HEK293 (cell line): ENCODE results near the gene MAPK12.
A peak's percentile ranks its signal among the peaks of the same experiment; 100 is the strongest.

ENCODE experiments used
- FEZF1 ChIP-seq: fragments of 450-650 bp; formaldehyde crosslinking; IDR thresholded peaks from 2 replicates; pipeline ENCODE4 v1.5.1; 2016; ENCODE audit warnings: missing biosample characterization, missing genetic modification characterization
- GLI2 ChIP-seq: fragments of 450-650 bp; formaldehyde crosslinking; IDR thresholded peaks from 2 replicates; pipeline ENCODE4; 2017; ENCODE audit warnings: missing biosample characterization, missing genetic modification characterization, low read depth, borderline replicate concordance
- GLI4 ChIP-seq: fragments of 450-650 bp; formaldehyde crosslinking; IDR thresholded peaks from 2 replicates; pipeline ENCODE4 v1.5.1; 2016; ENCODE audit warnings: missing biosample characterization, missing genetic modification characterization
- GLIS1 ChIP-seq: fragments of 450-650 bp; formaldehyde crosslinking; IDR thresholded peaks from 2 replicates; pipeline ENCODE4 v1.5.1; 2016; ENCODE audit warnings: missing biosample characterization, missing genetic modification characterization
- MZF1 ChIP-seq: fragments of 450-650 bp; formaldehyde crosslinking; IDR thresholded peaks from 2 replicates; pipeline ENCODE4 v1.5.1; 2017; ENCODE audit warnings: missing biosample characterization, missing genetic modification characterization, borderline replicate concordance
- SP3 ChIP-seq: fragments of 450-650 bp; formaldehyde crosslinking; IDR thresholded peaks from 2 replicates; pipeline ENCODE4 v1.5.1; 2016; ENCODE audit warnings: missing biosample characterization, missing genetic modification characterization
- TCF7L2 ChIP-seq: IDR thresholded peaks from 2 replicates; pipeline ENCODE4 v1.6.1; 2011; ENCODE audit warnings: low read depth, mild to moderate bottlenecking, inconsistent platforms, low read length, moderate library complexity, borderline replicate concordance
- ZBTB1 ChIP-seq: fragments of 450-650 bp; formaldehyde crosslinking; IDR thresholded peaks from 2 replicates; pipeline ENCODE4 v1.5.1; 2016; ENCODE audit warnings: missing biosample characterization, missing genetic modification characterization
- ZEB2 ChIP-seq: fragments of 450-650 bp; formaldehyde crosslinking; IDR thresholded peaks from 2 replicates; pipeline ENCODE4 v1.5.1; 2016; ENCODE audit warnings: missing biosample characterization, missing genetic modification characterization
- ZFP37 ChIP-seq: fragments of 450-650 bp; formaldehyde crosslinking; IDR thresholded peaks from 2 replicates; pipeline ENCODE4 v1.5.1; 2016; ENCODE audit warnings: missing biosample characterization, missing genetic modification characterization
- ZFP69B ChIP-seq: fragments of 450-650 bp; formaldehyde crosslinking; IDR thresholded peaks from 2 replicates; pipeline ENCODE4 v1.5.1; 2016; ENCODE audit warnings: missing biosample characterization, missing genetic modification characterization
- ZNF10 ChIP-seq: fragments of 450-650 bp; formaldehyde crosslinking; IDR thresholded peaks from 2 replicates; pipeline ENCODE4 v1.5.1; 2017; ENCODE audit warnings: missing biosample characterization, missing genetic modification characterization
- ZNF121 ChIP-seq: fragments of 450-650 bp; formaldehyde crosslinking; IDR thresholded peaks from 2 replicates; pipeline ENCODE4 v1.5.1; 2016; ENCODE audit warnings: missing biosample characterization, missing genetic modification characterization
- ZNF133 ChIP-seq: fragments of 450-650 bp; formaldehyde crosslinking; IDR thresholded peaks from 2 replicates; pipeline ENCODE4 v1.5.1; 2016; ENCODE audit warnings: missing biosample characterization, missing genetic modification characterization
- ZNF174 ChIP-seq: fragments of 450-650 bp; formaldehyde crosslinking; IDR thresholded peaks from 2 replicates; pipeline ENCODE4 v1.5.0; 2017; ENCODE audit warnings: missing biosample characterization, mild to moderate bottlenecking, missing genetic modification characterization
- ZNF239 ChIP-seq: fragments of 450-650 bp; formaldehyde crosslinking; IDR thresholded peaks from 2 replicates; pipeline ENCODE4 v1.5.1; 2016; ENCODE audit warnings: missing biosample characterization, missing genetic modification characterization
- ZNF24 ChIP-seq: fragments of 450-650 bp; formaldehyde crosslinking; IDR thresholded peaks from 2 replicates; pipeline ENCODE4 v1.5.1; 2016; ENCODE audit warnings: missing biosample characterization, missing genetic modification characterization
- ZNF350 ChIP-seq: fragments of 450-650 bp; formaldehyde crosslinking; IDR thresholded peaks from 2 replicates; pipeline ENCODE4 v1.5.0; 2017; ENCODE audit warnings: missing biosample characterization, mild to moderate bottlenecking, missing genetic modification characterization
- ZNF391 ChIP-seq: fragments of 450-650 bp; formaldehyde crosslinking; IDR thresholded peaks from 2 replicates; pipeline ENCODE4 v1.5.1; 2016; ENCODE audit warnings: low read depth, missing biosample characterization, missing genetic modification characterization, borderline replicate concordance
- ZNF394 ChIP-seq: fragments of 450-650 bp; formaldehyde crosslinking; IDR thresholded peaks from 2 replicates; pipeline ENCODE4 v1.5.1; 2016; ENCODE audit warnings: missing biosample characterization, missing genetic modification characterization, mild to moderate bottlenecking, moderate library complexity, borderline replicate concordance
- ZNF626 ChIP-seq: fragments of 450-650 bp; sonication (Bioruptor Pico); formaldehyde crosslinking; IDR thresholded peaks from 2 replicates; pipeline ENCODE4 v1.5.1; 2018; ENCODE audit warnings: missing biosample characterization, missing genetic modification characterization, inconsistent platforms
- TF ChIP-seq, protein P1 (sequence below): fragments of 450-650 bp; formaldehyde crosslinking; IDR thresholded peaks from 2 replicates; pipeline ENCODE4 v1.5.1; 2016; ENCODE audit warnings: missing biosample characterization, missing genetic modification characterization
- TF ChIP-seq, protein P2 (sequence below): fragments of 450-650 bp; formaldehyde crosslinking; IDR thresholded peaks from 2 replicates; pipeline ENCODE4 v1.5.1; 2016; ENCODE audit warnings: missing biosample characterization, missing genetic modification characterization
- TF ChIP-seq, protein P3 (sequence below): fragments of 450-650 bp; formaldehyde crosslinking; IDR thresholded peaks from 2 replicates; pipeline ENCODE4 v1.5.1; 2016; ENCODE audit warnings: missing biosample characterization, missing genetic modification characterization
- TF ChIP-seq, protein P4 (sequence below): fragments of 450-650 bp; formaldehyde crosslinking; IDR thresholded peaks from 2 replicates; pipeline ENCODE4 v1.5.1; 2016; ENCODE audit warnings: missing biosample characterization, missing genetic modification characterization, borderline replicate concordance
- TF ChIP-seq, protein P5 (sequence below): fragments of 450-650 bp; formaldehyde crosslinking; IDR thresholded peaks from 2 replicates; pipeline ENCODE4 v1.5.1; 2017; ENCODE audit warnings: missing biosample characterization, missing genetic modification characterization
- TF ChIP-seq, protein P6 (sequence below): fragments of 450-650 bp; formaldehyde crosslinking; conservative IDR thresholded peaks from 2 replicates; pipeline ENCODE4 v1.5.1; 2016; ENCODE audit warnings: low read depth, missing biosample characterization, missing genetic modification characterization

The MAPK12 gene

DNA sequence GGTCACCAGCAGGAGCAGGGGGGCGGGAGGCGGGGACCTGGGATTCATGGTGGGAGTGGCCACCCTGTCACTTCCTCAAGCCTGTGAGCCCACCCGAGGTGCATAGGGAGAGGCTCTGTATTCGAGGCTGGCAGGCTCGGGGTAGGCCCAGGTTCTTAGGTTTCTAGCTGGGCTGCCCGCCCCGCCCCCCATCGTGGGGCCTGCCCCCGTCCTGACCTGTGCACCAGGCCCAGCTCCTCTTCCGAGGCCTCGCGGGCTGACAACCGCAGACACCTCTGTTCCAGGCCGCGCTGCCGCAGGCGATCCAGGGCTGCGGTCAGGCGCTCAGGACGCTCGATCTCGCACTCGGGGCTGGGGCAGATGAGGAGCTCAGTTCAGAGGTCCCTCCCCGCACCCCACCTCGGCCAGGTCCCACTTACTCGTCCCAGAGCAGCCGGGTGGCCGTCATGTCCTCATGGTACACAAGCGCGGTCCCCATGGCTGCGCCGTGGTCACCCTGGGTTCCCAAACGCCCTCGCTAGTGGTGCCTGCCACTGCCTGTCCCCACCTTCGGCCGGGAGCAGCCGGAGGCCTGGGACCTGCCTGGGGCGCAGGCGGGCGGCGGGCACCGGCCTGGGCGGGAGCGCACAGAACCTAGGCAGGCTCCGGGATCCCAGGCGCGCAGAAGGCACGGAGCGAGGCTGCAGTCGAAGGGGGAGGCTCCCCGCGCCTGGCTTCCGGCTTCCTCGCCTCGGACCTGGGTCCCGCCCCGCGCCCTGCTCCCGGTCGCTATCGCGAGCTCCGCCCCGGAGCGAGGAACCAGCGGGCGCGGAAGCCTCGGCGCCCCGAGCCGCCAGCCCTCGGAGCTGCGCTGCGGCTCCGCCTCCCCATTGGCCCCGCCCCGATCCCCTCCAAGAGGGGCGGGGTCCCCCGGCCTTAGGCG lies 10.7 kb downstream of the MAPK12 start, which contains the start of gene HDAC10 (continued):
- no peak for TF ChIP-seq TCF7L2
- no peak for TF ChIP-seq ZBTB1 (tag by site-specific recombination)
- 0 out of 2 replicates have a peak, but pooled peaks have one; percentile 11 for TF ChIP-seq ZNF391 (tag by site-specific recombination)
- no peak for TF ChIP-seq GLI4
- no peak for TF ChIP-seq ZNF350 (tag by site-specific recombination)
- TF ChIP-seq ZNF174 (tag by site-specific recombination) = no peak
- no peak for TF ChIP-seq ZNF133 (tag by site-specific recombination)
- TF ChIP-seq ZNF10 (tag by site-specific recombination) = no peak
- no peak for TF ChIP-seq ZNF239 (tag by site-specific recombination)
- TF ChIP-seq, protein P1, sequence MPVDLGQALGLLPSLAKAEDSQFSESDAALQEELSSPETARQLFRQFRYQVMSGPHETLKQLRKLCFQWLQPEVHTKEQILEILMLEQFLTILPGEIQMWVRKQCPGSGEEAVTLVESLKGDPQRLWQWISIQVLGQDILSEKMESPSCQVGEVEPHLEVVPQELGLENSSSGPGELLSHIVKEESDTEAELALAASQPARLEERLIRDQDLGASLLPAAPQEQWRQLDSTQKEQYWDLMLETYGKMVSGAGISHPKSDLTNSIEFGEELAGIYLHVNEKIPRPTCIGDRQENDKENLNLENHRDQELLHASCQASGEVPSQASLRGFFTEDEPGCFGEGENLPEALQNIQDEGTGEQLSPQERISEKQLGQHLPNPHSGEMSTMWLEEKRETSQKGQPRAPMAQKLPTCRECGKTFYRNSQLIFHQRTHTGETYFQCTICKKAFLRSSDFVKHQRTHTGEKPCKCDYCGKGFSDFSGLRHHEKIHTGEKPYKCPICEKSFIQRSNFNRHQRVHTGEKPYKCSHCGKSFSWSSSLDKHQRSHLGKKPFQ = no peak
- no peak for TF ChIP-seq MZF1 (tag by site-specific recombination)
- peak; percentile 77 for TF ChIP-seq SP3 (tag by site-specific recombination)
- TF ChIP-seq, protein P2, sequence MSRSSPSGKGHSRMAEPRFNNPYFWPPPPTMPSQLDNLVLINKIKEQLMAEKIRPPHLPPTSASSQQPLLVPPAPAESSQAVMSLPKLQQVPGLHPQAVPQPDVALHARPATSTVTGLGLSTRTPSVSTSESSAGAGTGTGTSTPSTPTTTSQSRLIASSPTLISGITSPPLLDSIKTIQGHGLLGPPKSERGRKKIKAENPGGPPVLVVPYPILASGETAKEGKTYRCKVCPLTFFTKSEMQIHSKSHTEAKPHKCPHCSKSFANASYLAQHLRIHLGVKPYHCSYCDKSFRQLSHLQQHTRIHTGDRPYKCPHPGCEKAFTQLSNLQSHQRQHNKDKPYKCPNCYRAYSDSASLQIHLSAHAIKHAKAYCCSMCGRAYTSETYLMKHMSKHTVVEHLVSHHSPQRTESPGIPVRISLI (tag by site-specific recombination) = no peak
- TF ChIP-seq FEZF1 (tag by site-specific recombination) = no peak
- TF ChIP-seq, protein P3, sequence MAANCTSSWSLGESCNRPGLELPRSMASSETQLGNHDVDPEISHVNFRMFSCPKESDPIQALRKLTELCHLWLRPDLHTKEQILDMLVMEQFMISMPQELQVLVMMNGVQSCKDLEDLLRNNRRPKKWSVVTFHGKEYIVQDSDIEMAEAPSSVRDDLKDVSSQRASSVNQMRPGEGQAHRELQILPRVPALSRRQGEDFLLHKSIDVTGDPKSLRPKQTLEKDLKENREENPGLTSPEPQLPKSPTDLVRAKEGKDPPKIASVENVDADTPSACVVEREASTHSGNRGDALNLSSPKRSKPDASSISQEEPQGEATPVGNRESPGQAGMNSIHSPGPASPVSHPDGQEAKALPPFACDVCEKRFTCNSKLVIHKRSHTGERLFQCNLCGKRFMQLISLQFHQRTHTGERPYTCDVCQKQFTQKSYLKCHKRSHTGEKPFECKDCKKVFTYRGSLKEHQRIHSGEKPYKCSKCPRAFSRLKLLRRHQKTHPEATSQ (tag by site-specific recombination) = no peak
- TF ChIP-seq ZNF121 = peak; percentile 39; the same call in 1 of the 2 replicates
- no peak for TF ChIP-seq GLI2 (tag by site-specific recombination)
- TF ChIP-seq ZNF394 (tag by site-specific recombination) = no peak
- no peak for TF ChIP-seq ZNF626 (tag by site-specific recombination)
- TF ChIP-seq, protein P4, sequence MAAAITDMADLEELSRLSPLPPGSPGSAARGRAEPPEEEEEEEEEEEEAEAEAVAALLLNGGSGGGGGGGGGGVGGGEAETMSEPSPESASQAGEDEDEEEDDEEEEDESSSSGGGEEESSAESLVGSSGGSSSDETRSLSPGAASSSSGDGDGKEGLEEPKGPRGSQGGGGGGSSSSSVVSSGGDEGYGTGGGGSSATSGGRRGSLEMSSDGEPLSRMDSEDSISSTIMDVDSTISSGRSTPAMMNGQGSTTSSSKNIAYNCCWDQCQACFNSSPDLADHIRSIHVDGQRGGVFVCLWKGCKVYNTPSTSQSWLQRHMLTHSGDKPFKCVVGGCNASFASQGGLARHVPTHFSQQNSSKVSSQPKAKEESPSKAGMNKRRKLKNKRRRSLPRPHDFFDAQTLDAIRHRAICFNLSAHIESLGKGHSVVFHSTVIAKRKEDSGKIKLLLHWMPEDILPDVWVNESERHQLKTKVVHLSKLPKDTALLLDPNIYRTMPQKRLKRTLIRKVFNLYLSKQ (tag by site-specific recombination) = no peak
- TF ChIP-seq, protein P5, sequence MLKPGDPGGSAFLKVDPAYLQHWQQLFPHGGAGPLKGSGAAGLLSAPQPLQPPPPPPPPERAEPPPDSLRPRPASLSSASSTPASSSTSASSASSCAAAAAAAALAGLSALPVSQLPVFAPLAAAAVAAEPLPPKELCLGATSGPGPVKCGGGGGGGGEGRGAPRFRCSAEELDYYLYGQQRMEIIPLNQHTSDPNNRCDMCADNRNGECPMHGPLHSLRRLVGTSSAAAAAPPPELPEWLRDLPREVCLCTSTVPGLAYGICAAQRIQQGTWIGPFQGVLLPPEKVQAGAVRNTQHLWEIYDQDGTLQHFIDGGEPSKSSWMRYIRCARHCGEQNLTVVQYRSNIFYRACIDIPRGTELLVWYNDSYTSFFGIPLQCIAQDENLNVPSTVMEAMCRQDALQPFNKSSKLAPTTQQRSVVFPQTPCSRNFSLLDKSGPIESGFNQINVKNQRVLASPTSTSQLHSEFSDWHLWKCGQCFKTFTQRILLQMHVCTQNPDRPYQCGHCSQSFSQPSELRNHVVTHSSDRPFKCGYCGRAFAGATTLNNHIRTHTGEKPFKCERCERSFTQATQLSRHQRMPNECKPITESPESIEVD = no peak
- TF ChIP-seq, protein P6, sequence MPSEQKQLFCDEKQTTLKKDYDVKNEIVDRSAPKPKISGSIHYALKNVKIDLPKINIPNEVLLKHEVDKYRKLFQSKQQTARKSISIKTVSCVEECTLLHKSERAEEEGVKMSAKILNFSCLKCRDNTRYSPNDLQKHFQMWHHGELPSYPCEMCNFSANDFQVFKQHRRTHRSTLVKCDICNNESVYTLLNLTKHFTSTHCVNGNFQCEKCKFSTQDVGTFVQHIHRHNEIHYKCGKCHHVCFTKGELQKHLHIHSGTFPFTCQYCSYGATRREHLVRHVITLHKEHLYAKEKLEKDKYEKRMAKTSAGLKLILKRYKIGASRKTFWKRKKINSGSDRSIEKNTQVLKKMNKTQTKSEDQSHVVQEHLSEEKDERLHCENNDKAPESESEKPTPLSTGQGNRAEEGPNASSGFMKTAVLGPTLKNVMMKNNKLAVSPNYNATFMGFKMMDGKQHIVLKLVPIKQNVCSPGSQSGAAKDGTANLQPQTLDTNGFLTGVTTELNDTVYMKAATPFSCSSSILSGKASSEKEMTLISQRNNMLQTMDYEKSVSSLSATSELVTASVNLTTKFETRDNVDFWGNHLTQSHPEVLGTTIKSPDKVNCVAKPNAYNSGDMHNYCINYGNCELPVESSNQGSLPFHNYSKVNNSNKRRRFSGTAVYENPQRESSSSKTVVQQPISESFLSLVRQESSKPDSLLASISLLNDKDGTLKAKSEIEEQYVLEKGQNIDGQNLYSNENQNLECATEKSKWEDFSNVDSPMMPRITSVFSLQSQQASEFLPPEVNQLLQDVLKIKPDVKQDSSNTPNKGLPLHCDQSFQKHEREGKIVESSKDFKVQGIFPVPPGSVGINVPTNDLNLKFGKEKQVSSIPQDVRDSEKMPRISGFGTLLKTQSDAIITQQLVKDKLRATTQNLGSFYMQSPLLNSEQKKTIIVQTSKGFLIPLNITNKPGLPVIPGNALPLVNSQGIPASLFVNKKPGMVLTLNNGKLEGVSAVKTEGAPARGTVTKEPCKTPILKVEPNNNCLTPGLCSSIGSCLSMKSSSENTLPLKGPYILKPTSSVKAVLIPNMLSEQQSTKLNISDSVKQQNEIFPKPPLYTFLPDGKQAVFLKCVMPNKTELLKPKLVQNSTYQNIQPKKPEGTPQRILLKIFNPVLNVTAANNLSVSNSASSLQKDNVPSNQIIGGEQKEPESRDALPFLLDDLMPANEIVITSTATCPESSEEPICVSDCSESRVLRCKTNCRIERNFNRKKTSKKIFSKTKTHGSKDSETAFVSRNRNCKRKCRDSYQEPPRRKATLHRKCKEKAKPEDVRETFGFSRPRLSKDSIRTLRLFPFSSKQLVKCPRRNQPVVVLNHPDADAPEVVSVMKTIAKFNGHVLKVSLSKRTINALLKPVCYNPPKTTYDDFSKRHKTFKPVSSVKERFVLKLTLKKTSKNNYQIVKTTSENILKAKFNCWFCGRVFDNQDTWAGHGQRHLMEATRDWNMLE (tag by site-specific recombination) = no peak
- no peak for TF ChIP-seq ZFP37 (tag by site-specific recombination)
- no peak for TF ChIP-seq GLIS1 (tag by site-specific recombination)
- TF ChIP-seq ZFP69B (tag by site-specific recombination) = no peak
- TF ChIP-seq ZNF24 (tag by site-specific recombination) = no peak
- TF ChIP-seq ZEB2 (tag by site-specific recombination) = no peak
